Ovary (tissue), 9 donors: ENCODE results near the gene SPDYE2B. TPM values are rescaled to one million over a fixed set of nuclear protein-coding genes. Genes with fewer than 3 reads are reported as not detected.
"Not testable (repeated sequence)": the region's sequence is repeated elsewhere in the genome, so short reads cannot be mapped to it uniquely, and the experiment has no call there.

ENCODE experiments used
- DNase-seq, 5 donors: peaks; one replicate each; pipeline ENCODE4 v3.0.0-alpha.2; 2019 to 2020
- H3K27ac ChIP-seq, 2 donors: fragments of 200-600 bp; one replicate each; pipeline versions ENCODE4 v1.5.1 to v1.8.0; 2019 to 2022
- H3K27me3 ChIP-seq: fragments of 200-600 bp; one replicate; pipeline ENCODE4 v1.8.0; 2022
- H3K36me3 ChIP-seq: fragments of 200-600 bp; sonication (generic); one replicate; pipeline ENCODE4 v1.5.1; 2019
- H3K4me1 ChIP-seq: one replicate; pipeline ENCODE4 v1.8.1; 2013; ENCODE audit warnings: mild to moderate bottlenecking, moderate library complexity; ENCODE audit not compliant: insufficient read depth
- H3K4me3 ChIP-seq: fragments of 200-600 bp; sonication (generic); one replicate; pipeline ENCODE4 v1.5.1; 2017
- H3K9me3 ChIP-seq, 2 donors: fragments of 200-600 bp in 1 of 2; sonication (generic) in 1 of 2; one replicate each; pipeline versions ENCODE4 v1.5.1 to v1.8.1; 2013 to 2019; ENCODE audit warnings: mild to moderate bottlenecking in 1 of 2, moderate library complexity in 1 of 2
- WGBS, 3 donors: extraction: QIAGEN DNeasy Blood & Tissue Kit in 1 of 3; methylation state at CpG; one replicate each; pipeline versions ENCODE4 v1.1.5 to v1.1.7; 2013 to 2017; 5-methylcytosine and 5-hydroxymethylcytosine counted together
- intact Hi-C, 4 donors: fragments of 100-400 bp; cut with DNase I; formaldehyde crosslinking; loops; one replicate each; pipeline versions ENCODE4 v1.11.0 to v1.15.1; 2022 to 2023
- polyA plus RNA-seq, 2 donors: library from polyadenylated mRNA; stranded (reverse); fragments of 200-250 nt in 1 of 2; fragments of 350-450 nt in 1 of 2; fragmentation: Illumina TruSeq in 1 of 2; extraction: RNeasy Lipid Tissue Mini Kit (QIAGEN cat#74804) in 1 of 2; gene quantifications; one replicate each; pipeline ENCODE4 v1.2.3, GENCODE V29; 2013 to 2014
- total RNA-seq, 7 donors: library from RNA; depleted of rRNA in 2 of 7; stranded (reverse); fragments of >200 nt in 2 of 7; fragmentation: NEBNext Ultra II Directional in 3 of 7; extraction: Animal tissue kit (Norgen Biotek cat#: 25700) in 3 of 7; gene quantifications; one replicate each; pipeline versions ENCODE4 v1.1.0 to v1.2.4, GENCODE V29; 2016 to 2023
- donor health status: DM: no; HTN: no; CAD: no; lungs with moderate emphysema.
- donor health status: DM: no; HTN: no; CAD: no.
- donor health status: Bipolar disorder and iron deficiency.
- donor health status: DM: yes; HTN: yes; CAD: no.
- donor health status: DM: no; HTN: no; CAD: no.
- donor health status: DM: yes; HTN: yes; CAD: no.

SPDYE2B gene
- total and polyA plus RNA-seq, 9 donors: not detected

GRCh38 chr7:102614873-102615272, 35.2 kb upstream of the SPDYE2B start:
- no CpG with 5 or more reads among the region's 3 CpGs for WGBS, 3 donors
- H3K4me1 ChIP-seq, H3K4me3 ChIP-seq, H3K36me3 ChIP-seq, H3K27ac ChIP-seq, intact Hi-C loops, H3K9me3 ChIP-seq, H3K27me3 ChIP-seq, DNase-seq: not testable (repeated sequence)

- H3K36me3 ChIP-seq, H3K9me3 ChIP-seq, intact Hi-C loops, H3K4me3 ChIP-seq, DNase-seq, H3K27ac ChIP-seq, H3K27me3 ChIP-seq, H3K4me1 ChIP-seq: not testable (repeated sequence)
- WGBS, 3 donors: no CpG with 5 or more reads among the region's 10 CpGs
Observed at GRCh38 chr7:102615930-102616329, 34.2 kb upstream of the SPDYE2B start.

- Histone ChIP-seq H3K27ac (peak within 1 kb of the TSS in 1 of 2 donors; percentile 56), H3K4me3 (peak within 1 kb of the TSS; percentile 47)
- H3K4me1 ChIP-seq, H3K36me3 ChIP-seq, intact Hi-C loops, H3K9me3 ChIP-seq, H3K27me3 ChIP-seq: not testable (repeated sequence)
- peak; percentile 55 to 81 (median 70) for DNase-seq
- WGBS, 3 donors: 2% methylated on average over 28 of the region's 62 CpGs; no CpG with 5 or more reads in 2 of the 3 donors
Observed at GRCh38 chr7:102616507-102617125, 33.5 kb upstream of the SPDYE2B start, which contains the start of gene RASA4. TSS of gene RASA4 (minus strand) at chr7:102616756. CDS start at chr7:102616689, 67 bp downstream.

- 68 to 100% methylated on average over 1 to 5 of the region's 8 CpGs; no CpG with 5 or more reads in 1 of the 3 donors for WGBS, 3 donors
- H3K4me1 ChIP-seq, H3K4me3 ChIP-seq, H3K27ac ChIP-seq, H3K27me3 ChIP-seq, H3K9me3 ChIP-seq, H3K36me3 ChIP-seq, intact Hi-C loops: not testable (repeated sequence)
- DNase-seq: peak in 2 of 5 donors; percentile 4 to 27
Observed at GRCh38 chr7:102618122-102618521, 32.0 kb upstream of the SPDYE2B start.

- DNase-seq, H3K4me1 ChIP-seq, H3K4me3 ChIP-seq, H3K36me3 ChIP-seq, intact Hi-C loops, H3K27me3 ChIP-seq, H3K9me3 ChIP-seq, H3K27ac ChIP-seq: not testable (repeated sequence)
- whole genome bisulfite sequencing, 3 donors: no CpG with 5 or more reads among the region's 8 CpGs
Observed at GRCh38 chr7:102627271-102627904, 22.7 kb upstream of the SPDYE2B start.

- DNase-seq: peak in 3 of 5 donors; percentile 7 to 17 (median 8)
- H3K27ac ChIP-seq, intact Hi-C loops, H3K36me3 ChIP-seq, H3K4me1 ChIP-seq, H3K9me3 ChIP-seq, H3K4me3 ChIP-seq, H3K27me3 ChIP-seq: not testable (repeated sequence)
- 60 to 63% methylated on average over 7 to 9 of the region's 9 CpGs; no CpG with 5 or more reads in 1 of the 3 donors for WGBS, 3 donors
Observed at GRCh38 chr7:102630622-102631021, 19.5 kb upstream of the SPDYE2B start.

GRCh38 chr7:102634299-102634698, 15.8 kb upstream of the SPDYE2B start:
- H3K9me3 ChIP-seq, H3K4me3 ChIP-seq, intact Hi-C loops, H3K27ac ChIP-seq, H3K4me1 ChIP-seq, H3K27me3 ChIP-seq, H3K36me3 ChIP-seq: not testable (repeated sequence)
- WGBS, 3 donors: 74 to 93% (median 81%) methylated on average over 2 to 6 of the region's 6 CpGs
- DNase-seq: peak in 1 of 5 donors; percentile 12

- H3K36me3 ChIP-seq, H3K4me3 ChIP-seq, H3K4me1 ChIP-seq, H3K9me3 ChIP-seq, H3K27ac ChIP-seq, intact Hi-C loops, DNase-seq, H3K27me3 ChIP-seq: not testable (repeated sequence)
- WGBS, 3 donors: 90% methylated on average over 3 of the region's 5 CpGs; no CpG with 5 or more reads in 2 of the 3 donors
Observed at GRCh38 chr7:102635354-102635753, 14.8 kb upstream of the SPDYE2B start.

- H3K27ac ChIP-seq, H3K27me3 ChIP-seq, H3K4me3 ChIP-seq, H3K4me1 ChIP-seq, H3K36me3 ChIP-seq, intact Hi-C loops, H3K9me3 ChIP-seq: not testable (repeated sequence)
- 88 to 90% (median 90%) methylated on average over 8 to 10 of the region's 13 CpGs for WGBS, 3 donors
- DNase-seq: peak in 2 of 5 donors; percentile 12 to 24
Observed at GRCh38 chr7:102636956-102637355, 13.2 kb upstream of the SPDYE2B start.

GRCh38 chr7:102638848-102639247, 11.3 kb upstream of the SPDYE2B start:
- intact Hi-C loops, H3K27ac ChIP-seq, H3K4me3 ChIP-seq, H3K9me3 ChIP-seq, H3K36me3 ChIP-seq, H3K4me1 ChIP-seq, H3K27me3 ChIP-seq: not testable (repeated sequence)
- 79 to 95% (median 89%) methylated on average over 4 to 8 of the region's 11 CpGs for WGBS, 3 donors
- peak in 3 of 5 donors; percentile 30 to 37 (median 32) for DNase-seq

GRCh38 chr7:102642691-102643090, 7.4 kb upstream of the SPDYE2B start, which contains the start of gene UPK3BL1:
TSS of gene UPK3BL1 (minus strand) at chr7:102642791. CDS start at chr7:102642741, 50 bp downstream.
- H3K4me1 ChIP-seq, H3K27me3 ChIP-seq, DNase-seq, H3K36me3 ChIP-seq, intact Hi-C loops, H3K4me3 ChIP-seq, H3K9me3 ChIP-seq, H3K27ac ChIP-seq: not testable (repeated sequence)
- no CpG with 5 or more reads among the region's 9 CpGs for WGBS, 3 donors

- WGBS, 3 donors: 44% methylated on average over 1 of the region's 1 CpG; no CpG with 5 or more reads in 2 of the 3 donors
- H3K9me3 ChIP-seq, H3K36me3 ChIP-seq, intact Hi-C loops, H3K27ac ChIP-seq, H3K4me1 ChIP-seq, DNase-seq, H3K4me3 ChIP-seq, H3K27me3 ChIP-seq: not testable (repeated sequence)
Observed at GRCh38 chr7:102643404-102643803, 6.7 kb upstream of the SPDYE2B start.
